Naive B cell (primary cell): ENCODE results near the gene CRTAC1. TPM values are rescaled to one million over a fixed set of nuclear protein-coding genes. Genes with fewer than 3 reads are reported as not detected.
A peak's percentile ranks its signal among the peaks of the same experiment; 100 is the strongest.
"Not testable (repeated sequence)": the region's sequence is repeated elsewhere in the genome, so short reads cannot be mapped to it uniquely, and the experiment has no call there.

Experiments
- ATAC-seq, 2 donors: fragments of 150-1000 bp; cut with Tn5 transposase; 2 replicates each; pipeline ENCODE4 v1.10.0; 2021; ENCODE audit warnings: low read depth in 2 of 2, mild to moderate bottlenecking in 2 of 2, moderate library complexity in 2 of 2
- DNase-seq: peaks from one replicate; pipeline ENCODE4 v3.0.0; 2022
- H3K27ac Mint-ChIP-seq, 6 donors: one replicate each; pipeline ENCODE4 v1.8.0; 2020 to 2022; ENCODE audit warnings: mild to moderate bottlenecking in 6 of 6, mixed read lengths in 6 of 6, moderate library complexity in 5 of 6, inconsistent platforms in 2 of 6
- H3K27me3 Mint-ChIP-seq, 3 donors: one replicate each; pipeline ENCODE4 v1.8.0; 2021 to 2022; ENCODE audit warnings: mixed read lengths in 3 of 3, mild to moderate bottlenecking in 1 of 3
- H3K36me3 Mint-ChIP-seq, 2 donors: one replicate each; pipeline ENCODE4 v1.8.0; 2020 to 2022; ENCODE audit warnings: mixed read lengths in 2 of 2, inconsistent platforms in 1 of 2, mild to moderate bottlenecking in 1 of 2
- H3K4me1 Mint-ChIP-seq, 3 donors: one replicate each; pipeline ENCODE4 v1.8.0; 2020 to 2022; ENCODE audit warnings: mixed read lengths in 3 of 3, inconsistent platforms in 1 of 3, mild to moderate bottlenecking in 1 of 3, moderate library complexity in 1 of 3
- H3K4me3 Mint-ChIP-seq, 8 donors: one replicate each; pipeline ENCODE4 v1.8.0; 2020 to 2022; ENCODE audit warnings: mild to moderate bottlenecking in 8 of 8, mixed read lengths in 8 of 8, moderate library complexity in 8 of 8, inconsistent platforms in 2 of 8
- H3K9me3 Mint-ChIP-seq, 7 donors: one replicate each; pipeline ENCODE4 v1.8.0; 2020 to 2022; ENCODE audit warnings: mixed read lengths in 7 of 7, mild to moderate bottlenecking in 5 of 7, inconsistent platforms in 2 of 7, moderate library complexity in 1 of 7
- polyA plus RNA-seq, 6 donors: library from polyadenylated mRNA; unstranded; fragments of 300-500 nt; fragmentation: Illumina TruSeq; gene quantifications; one replicate each; pipeline ENCODE4 v1.2.3, GENCODE V29; 2021; ENCODE audit warnings: low read depth in 6 of 6

The CRTAC1 gene
- polyA plus RNA-seq, 6 donors from 2014 or later = not detected

DNA sequence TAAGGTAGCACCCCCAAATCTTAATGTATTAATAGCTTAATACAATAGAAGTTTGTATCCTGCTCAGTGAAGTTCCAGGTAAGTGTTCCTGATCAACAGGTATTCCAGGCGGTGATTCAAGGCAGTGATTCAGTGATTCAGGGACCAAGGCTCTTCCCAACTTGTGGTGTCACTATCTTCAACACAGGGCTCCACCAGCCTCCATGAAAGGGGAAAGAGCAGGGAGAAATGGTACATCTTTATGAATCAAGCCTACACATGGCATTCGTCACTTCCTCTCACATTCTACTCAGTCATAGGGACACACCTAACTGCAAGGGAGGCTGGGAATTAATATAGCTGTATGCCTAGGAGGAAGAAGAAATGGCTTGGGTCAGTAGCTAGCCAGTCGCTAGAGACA, 175.7 kb downstream of the CRTAC1 start:
- Mint-ChIP-seq H3K9me3 (peaks cover 3 to 19% (median 10%) of the 10 kb centered on the region in 7 donors), H3K4me1 (peaks cover 7 to 16% (median 11%) of the 10 kb centered on the region in 3 donors), H3K4me3 (no peak overlapping the region)

DNA sequence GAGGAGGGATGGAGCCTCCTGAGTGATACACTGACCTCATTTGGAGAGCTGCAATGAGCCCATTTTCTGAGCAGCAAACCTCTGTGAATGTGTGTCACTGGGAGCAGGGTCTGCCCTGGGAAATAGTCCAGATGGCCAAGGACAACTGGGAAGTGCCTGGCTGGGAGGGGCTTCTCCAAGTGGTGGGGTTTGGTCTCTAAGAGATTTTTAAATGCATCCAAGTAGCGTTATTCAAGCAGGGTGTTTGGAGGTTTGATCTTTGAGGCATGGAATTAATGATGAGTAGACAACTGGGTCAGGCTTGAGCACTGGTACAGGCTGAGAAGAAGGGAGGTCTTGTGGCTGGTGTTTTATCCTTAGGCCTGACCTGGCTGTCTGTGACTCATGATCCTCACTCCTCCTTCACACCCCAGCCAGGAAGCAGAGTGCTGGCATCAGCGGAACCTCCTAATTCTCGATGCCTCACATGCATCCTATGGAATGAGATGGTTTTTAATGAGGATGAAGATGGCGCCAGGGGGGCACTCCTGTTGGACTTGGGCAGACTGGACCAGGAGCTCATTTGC, 177.5 kb downstream of the CRTAC1 start:
- no peak for DNase-seq
- Mint-ChIP-seq H3K36me3 (no peaks in the 10 kb centered on the region), H3K4me1 (peaks cover 13 to 24% (median 19%) of the 10 kb centered on the region in 3 donors), H3K9me3 (peaks cover 3 to 17% (median 8%) of the 10 kb centered on the region in 7 donors), H3K27ac (no peak overlapping the region), H3K27me3 (peaks cover 50 to 79% (median 66%) of the 10 kb centered on the region in 3 donors), H3K4me3 (peak overlapping the region in 3 of 8 donors; percentile 52 to 61 (median 56))
- no peak for ATAC-seq

More for the DNA sequence above, 175.7 kb downstream of the CRTAC1 start:
- Mint-ChIP-seq H3K27me3 (peaks cover 52 to 67% (median 62%) of the 10 kb centered on the region in 3 donors), H3K36me3 (no peaks in the 10 kb centered on the region), H3K27ac (no peak overlapping the region)
- ATAC-seq (no peak), DNase-seq (no peak)

DNA sequence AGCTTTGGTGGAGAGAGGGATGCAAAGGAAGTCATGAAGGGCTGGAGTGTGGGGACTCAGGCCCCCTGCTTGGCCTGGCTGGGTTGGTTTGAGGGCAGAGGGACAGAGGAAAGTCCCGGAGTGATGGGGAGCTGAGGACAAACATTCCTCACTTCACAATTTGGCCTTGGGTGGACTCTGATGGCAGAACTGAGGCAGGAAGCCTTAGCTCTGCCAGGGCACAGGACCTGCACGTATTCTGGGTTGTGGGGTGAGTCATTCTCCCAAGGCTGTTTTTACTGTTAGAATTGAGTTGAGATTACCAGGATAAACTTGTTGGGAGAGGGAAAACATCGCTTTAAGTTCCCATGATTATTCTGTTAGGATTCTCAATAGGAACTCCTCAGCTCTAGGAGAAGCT, 178.1 kb downstream of the CRTAC1 start:
- H3K36me3 Mint-ChIP-seq = no peaks in the 10 kb centered on the region
- peaks cover 43 to 82% (median 60%) of the 10 kb centered on the region in 3 donors for H3K27me3 Mint-ChIP-seq
- peaks cover 2 to 11% (median 5%) of the 10 kb centered on the region in 7 donors for H3K9me3 Mint-ChIP-seq
- H3K4me1 Mint-ChIP-seq = peaks cover 13 to 24% (median 19%) of the 10 kb centered on the region in 3 donors
- H3K27ac Mint-ChIP-seq = no peak overlapping the region
- peak overlapping the region in 3 of 8 donors; percentile 34 to 61 (median 37) for H3K4me3 Mint-ChIP-seq
- no peak for DNase-seq
- no peak for ATAC-seq

DNA sequence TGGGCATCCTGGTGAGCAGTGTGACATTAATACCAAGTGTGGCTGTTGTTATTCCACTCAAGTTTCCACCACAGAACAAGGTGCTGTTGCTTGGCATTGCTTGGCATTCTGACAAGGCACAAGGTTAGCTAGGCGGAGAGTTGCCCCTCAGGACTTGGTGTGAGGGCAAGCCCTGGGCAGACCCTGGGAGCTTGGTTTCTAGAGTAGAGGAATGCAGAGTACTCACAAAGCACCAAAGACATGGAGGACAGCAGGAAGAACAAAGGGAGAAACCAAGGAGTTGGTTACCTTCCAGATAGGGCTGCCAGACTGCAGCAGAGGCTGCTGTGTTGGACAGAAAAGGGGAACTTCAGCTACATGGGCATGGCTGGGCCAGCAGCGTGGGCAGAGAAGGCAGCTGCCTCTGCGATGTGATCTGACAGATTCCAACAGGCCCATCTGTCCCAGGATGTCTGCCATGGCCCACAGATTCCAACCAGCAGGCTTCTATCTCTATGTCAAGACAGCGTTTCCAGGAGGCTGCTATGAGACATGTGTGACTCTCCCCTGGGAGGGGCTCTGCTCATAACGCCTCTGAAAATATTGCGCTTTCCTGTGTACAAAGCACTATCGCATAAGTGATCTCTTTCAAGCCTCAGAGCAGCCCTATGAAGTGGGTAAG, 178.9 kb downstream of the CRTAC1 start:
- H3K9me3 Mint-ChIP-seq = peaks cover 0 to 6% (median 3%) of the 10 kb centered on the region in 7 donors
- peak overlapping the region in 4 of 8 donors; percentile 32 to 82 (median 61) for H3K4me3 Mint-ChIP-seq
- no peak for DNase-seq
- ATAC-seq = no peak
- peaks cover 36 to 74% (median 55%) of the 10 kb centered on the region in 3 donors for H3K27me3 Mint-ChIP-seq
- H3K4me1 Mint-ChIP-seq = peaks cover 13 to 24% (median 19%) of the 10 kb centered on the region in 3 donors
- no peaks in the 10 kb centered on the region for H3K36me3 Mint-ChIP-seq
- no peak overlapping the region for H3K27ac Mint-ChIP-seq

DNA sequence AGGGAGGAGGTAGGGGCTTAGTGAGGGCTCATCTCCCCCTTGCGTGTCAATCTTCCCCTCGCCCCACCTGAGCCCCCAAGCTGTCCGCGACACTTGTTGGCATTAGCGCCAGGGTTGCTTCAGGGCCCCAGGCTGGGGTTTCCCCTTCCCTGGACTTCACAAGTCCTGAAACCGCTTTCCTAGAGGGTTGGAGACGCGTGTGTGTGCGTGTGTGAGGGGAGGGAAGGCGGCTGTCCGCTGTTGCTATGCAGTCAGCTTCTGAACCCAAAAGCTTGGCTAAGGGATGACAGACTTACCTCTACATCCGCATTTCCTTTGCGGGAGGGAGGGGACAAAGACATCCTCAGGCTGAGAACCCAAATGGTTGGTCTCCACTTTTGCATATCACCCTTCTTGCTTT, 180.0 kb downstream of the CRTAC1 start:
- no peak overlapping the region for H3K27ac Mint-ChIP-seq
- H3K36me3 Mint-ChIP-seq = no peaks in the 10 kb centered on the region
- DNase-seq = no peak
- H3K27me3 Mint-ChIP-seq = peaks cover 34 to 65% (median 55%) of the 10 kb centered on the region in 3 donors
- H3K9me3 Mint-ChIP-seq = peaks cover 0 to under 1% (median 0%) of the 10 kb centered on the region in 7 donors
- H3K4me3 Mint-ChIP-seq = peak overlapping the region; percentile 69 to 87 (median 78)
- H3K4me1 Mint-ChIP-seq = peaks cover 13 to 24% (median 19%) of the 10 kb centered on the region in 3 donors
- ATAC-seq = no peak

DNA sequence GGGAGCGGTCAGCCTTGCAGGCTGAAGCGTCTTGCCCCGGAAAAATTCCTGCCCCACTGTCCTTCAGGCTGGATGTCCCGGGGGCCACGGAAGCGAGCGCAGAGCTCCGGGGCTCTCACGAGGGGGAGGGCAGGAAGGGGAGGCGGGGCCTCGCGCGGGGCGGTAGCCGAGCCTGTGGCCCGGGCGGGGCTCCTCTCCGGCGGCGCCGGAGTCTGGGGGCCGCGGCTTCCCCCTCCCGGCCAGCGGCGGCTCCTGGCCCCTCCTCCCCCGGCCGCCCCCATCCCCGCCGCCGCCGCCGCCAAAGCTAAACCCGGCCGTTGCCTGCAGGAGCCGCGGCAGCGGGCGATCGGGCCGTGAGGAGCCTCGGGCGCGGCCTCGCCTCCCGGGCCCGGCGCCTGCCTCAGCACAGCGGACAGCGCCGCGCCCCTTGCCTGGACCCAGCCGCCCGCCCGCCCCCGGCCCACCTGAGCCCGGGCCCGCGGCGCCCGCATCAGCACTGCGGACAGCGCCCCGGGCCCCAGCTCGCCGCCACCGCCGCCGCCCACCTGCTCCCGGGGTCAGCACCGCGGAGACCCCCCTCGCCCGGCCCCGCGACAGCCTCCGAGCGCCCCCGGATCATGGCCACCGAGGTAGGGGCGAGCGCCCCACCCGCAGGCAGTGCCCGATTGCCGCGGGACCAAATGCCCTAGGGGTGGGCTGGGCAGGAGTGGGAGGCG, 180.6 kb downstream of the CRTAC1 start, which contains the start of gene GOLGA7B:
TSS of gene GOLGA7B (plus strand) at position 157 of the 716 bp plus-strand sequence. CDS start at position 618, 461 bp downstream.
- H3K36me3 Mint-ChIP-seq = no peaks in the 10 kb centered on the region
- H3K9me3 Mint-ChIP-seq = no peaks in the 10 kb centered on the region
- peaks cover 28 to 59% (median 51%) of the 10 kb centered on the region in 3 donors for H3K27me3 Mint-ChIP-seq
- H3K27ac Mint-ChIP-seq = peak within 1 kb of the TSS in 2 of 6 donors; percentile 24 to 56
- peak within 1 kb of the TSS; percentile 79 to 95 (median 85) for H3K4me3 Mint-ChIP-seq
- peak; percentile 33 for DNase-seq
- peak; percentile 75 to 78 for ATAC-seq
- H3K4me1 Mint-ChIP-seq = peaks cover 13 to 24% (median 19%) of the 10 kb centered on the region in 3 donors

DNA sequence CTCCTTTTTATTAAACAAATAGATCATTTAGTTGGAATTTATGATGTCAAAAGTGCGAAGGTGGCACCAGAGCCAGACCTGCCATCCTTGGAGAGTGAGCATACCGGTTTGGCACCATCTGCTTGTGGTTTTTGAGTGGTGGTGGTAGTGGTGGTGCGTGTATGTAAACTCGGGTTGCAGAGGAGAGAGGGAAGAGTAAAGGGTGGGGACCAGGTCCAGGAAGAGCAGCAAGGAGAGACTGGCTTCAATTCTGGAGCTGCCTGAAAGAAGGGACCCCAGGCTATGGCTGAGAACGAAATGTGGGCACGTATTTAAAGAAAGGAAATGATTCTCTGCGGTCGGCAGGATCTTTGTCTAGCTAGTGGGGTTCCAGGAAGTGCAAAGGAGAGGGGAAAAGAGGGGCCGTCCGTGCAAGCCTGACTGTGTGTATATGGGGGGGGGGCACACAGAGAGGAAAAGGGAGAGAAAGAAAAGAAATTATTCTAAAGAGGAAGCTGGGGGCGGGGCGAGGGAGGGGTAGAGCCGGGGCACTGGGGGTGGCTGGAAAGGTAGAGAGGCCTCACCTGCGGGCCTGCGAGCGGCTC, 181.2 kb downstream of the CRTAC1 start:
- H3K27ac Mint-ChIP-seq = peak overlapping the region in 2 of 6 donors; percentile 3 to 24

DNA sequence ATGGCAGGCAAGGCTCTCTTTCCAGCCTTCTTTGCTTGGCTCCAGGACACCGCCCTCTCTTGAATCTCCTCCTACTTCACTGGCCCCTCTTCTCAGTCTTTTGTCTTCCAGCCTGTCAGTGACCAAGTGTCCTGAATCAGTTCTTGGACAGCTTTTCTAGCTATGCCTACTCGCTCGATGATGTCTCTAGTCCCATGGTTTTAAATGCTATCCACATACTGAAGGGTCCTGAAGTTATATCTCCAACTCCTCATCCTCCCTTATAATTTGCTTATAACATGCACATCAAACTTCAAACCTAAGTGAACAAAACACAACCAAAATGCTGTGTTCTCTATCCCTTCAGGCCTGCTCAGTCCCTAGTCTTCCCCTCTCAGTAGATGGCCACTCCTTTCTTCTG, 185.7 kb downstream of the CRTAC1 start:
- Mint-ChIP-seq H3K4me1 (peaks cover 7 to 8% (median 7%) of the 10 kb centered on the region in 3 donors), H3K4me3 (no peak overlapping the region), H3K9me3 (peaks cover 0 to 9% (median 3%) of the 10 kb centered on the region in 7 donors), H3K36me3 (no peaks in the 10 kb centered on the region), H3K27me3 (peaks cover 10 to 25% (median 20%) of the 10 kb centered on the region in 3 donors), H3K27ac (no peak overlapping the region)
- DNase-seq = no peak
- no peak for ATAC-seq

More for the DNA sequence above, 181.2 kb downstream of the CRTAC1 start:
- Mint-ChIP-seq H3K36me3 (no peaks in the 10 kb centered on the region), H3K4me1 (peaks cover 13 to 24% (median 19%) of the 10 kb centered on the region in 3 donors), H3K4me3 (peak overlapping the region; percentile 78 to 95 (median 85)), H3K9me3 (no peaks in the 10 kb centered on the region), H3K27me3 (peaks cover 26 to 52% (median 45%) of the 10 kb centered on the region in 3 donors)
- ATAC-seq (peak; percentile 41 to 44), DNase-seq (no peak)

DNA sequence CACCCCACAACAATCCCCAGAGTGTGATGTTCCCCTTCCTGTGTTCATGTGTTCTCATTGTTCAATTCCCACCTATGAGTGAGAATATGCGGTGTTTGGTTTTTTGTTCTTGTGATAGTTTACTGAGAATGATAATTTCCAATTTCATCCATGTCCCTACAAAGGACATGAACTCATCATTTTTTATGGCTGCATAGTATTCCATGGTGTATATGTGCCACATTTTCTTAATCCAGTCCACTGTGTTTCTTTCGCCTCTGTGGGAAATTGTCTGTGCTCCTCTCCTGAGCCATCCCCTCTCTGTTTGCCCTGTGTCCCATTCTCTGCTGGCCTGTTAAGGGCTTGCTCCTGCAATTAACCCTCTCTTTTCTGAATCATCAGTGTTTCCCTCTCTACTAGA, 186.4 kb downstream of the CRTAC1 start:
- not testable (repeated sequence) for H3K27ac Mint-ChIP-seq, ATAC-seq, H3K36me3 Mint-ChIP-seq, H3K4me3 Mint-ChIP-seq, DNase-seq, H3K4me1 Mint-ChIP-seq, H3K9me3 Mint-ChIP-seq
- peaks cover 4 to 19% (median 13%) of the 10 kb centered on the region in 3 donors for H3K27me3 Mint-ChIP-seq

DNA sequence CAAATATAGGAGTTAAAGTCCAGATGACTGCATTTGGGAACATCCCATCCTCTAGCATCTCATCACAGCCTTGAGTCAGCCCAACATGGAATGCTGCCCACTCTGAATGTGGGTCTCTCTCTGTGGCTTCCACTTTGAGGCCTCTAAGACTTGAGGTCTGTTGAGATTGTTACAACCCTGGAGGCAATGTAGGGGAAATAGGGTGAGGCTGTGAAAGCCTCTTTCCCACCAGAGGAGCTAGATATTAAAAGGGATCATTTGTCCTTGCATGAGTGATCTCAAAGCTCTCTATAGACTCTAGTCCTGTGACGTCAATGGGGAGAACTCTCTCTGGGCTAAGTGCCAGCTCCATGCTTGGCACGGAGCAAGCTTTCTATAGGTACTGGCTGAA, 187.1 kb downstream of the CRTAC1 start:
- ATAC-seq (no peak), DNase-seq (no peak)
- H3K4me3 Mint-ChIP-seq = no peak overlapping the region
- H3K9me3 Mint-ChIP-seq = peaks cover 0 to 9% (median 3%) of the 10 kb centered on the region in 7 donors
- H3K36me3 Mint-ChIP-seq = no peaks in the 10 kb centered on the region
- no peaks in the 10 kb centered on the region for H3K4me1 Mint-ChIP-seq
- H3K27me3 Mint-ChIP-seq = peaks cover 8 to 17% (median 10%) of the 10 kb centered on the region in 3 donors
- H3K27ac Mint-ChIP-seq = no peak overlapping the region

DNA sequence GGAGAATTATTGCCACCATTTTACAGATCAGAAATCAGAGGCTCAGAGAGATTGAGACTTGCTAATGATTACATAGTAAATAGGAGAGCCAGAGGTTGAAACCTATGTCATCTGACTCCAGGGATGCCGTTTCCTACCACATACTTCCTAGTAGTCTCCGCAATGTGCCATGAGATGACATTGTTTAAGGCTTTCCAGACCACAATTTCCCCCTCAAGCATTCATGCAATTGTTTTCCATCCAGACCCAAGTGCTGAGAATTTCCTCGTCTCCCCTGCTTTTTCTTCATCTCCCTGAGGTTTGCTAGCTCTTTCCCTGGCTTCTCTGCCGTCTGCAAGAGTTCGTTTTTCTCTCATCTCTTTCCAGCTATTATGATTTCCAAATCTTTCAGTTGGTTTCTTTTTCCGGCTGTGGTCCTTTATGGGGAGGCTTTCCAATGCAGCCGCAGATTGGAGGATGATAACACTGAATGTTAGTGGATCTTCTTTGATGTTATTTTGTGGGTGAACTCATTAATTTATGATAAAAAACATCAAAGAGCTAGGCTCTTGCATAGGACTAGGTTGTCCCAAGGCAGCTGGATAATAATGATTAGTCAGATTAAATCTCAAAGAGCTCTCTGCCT, 187.7 kb downstream of the CRTAC1 start:
- Mint-ChIP-seq H3K27me3 (peaks cover 10 to 14% (median 12%) of the 10 kb centered on the region in 3 donors), H3K36me3 (no peaks in the 10 kb centered on the region), H3K4me1 (no peaks in the 10 kb centered on the region), H3K27ac (no peak overlapping the region), H3K4me3 (no peak overlapping the region), H3K9me3 (peaks cover 0 to 9% (median 3%) of the 10 kb centered on the region in 7 donors)
- DNase-seq = no peak
- no peak for ATAC-seq

DNA sequence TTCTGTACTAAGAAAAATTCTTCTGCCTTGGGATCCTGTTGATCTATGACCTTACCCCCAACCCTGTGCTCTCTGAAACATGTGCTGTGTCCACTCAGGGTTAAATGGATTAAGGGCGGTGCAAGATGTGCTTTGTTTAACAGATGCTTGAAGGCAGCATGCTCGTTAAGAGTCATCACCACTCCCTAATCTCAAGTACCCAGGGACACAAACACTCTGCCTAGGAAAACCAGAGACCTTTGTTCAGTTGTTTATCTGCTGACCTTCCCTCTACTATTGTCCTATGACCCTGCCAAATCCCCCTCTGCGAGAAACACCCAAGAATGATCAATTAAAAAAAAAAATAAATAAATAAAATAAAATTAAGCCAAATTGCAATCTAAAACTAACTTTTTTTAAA, 188.3 kb downstream of the CRTAC1 start:
- peaks cover 11 to 18% (median 18%) of the 10 kb centered on the region in 3 donors for H3K27me3 Mint-ChIP-seq
- not testable (repeated sequence) for H3K4me3 Mint-ChIP-seq, ATAC-seq, H3K9me3 Mint-ChIP-seq, H3K27ac Mint-ChIP-seq, DNase-seq, H3K4me1 Mint-ChIP-seq, H3K36me3 Mint-ChIP-seq
